ENCODE data around the gene SLC29A2.

The SLC29A2 gene

DNA sequence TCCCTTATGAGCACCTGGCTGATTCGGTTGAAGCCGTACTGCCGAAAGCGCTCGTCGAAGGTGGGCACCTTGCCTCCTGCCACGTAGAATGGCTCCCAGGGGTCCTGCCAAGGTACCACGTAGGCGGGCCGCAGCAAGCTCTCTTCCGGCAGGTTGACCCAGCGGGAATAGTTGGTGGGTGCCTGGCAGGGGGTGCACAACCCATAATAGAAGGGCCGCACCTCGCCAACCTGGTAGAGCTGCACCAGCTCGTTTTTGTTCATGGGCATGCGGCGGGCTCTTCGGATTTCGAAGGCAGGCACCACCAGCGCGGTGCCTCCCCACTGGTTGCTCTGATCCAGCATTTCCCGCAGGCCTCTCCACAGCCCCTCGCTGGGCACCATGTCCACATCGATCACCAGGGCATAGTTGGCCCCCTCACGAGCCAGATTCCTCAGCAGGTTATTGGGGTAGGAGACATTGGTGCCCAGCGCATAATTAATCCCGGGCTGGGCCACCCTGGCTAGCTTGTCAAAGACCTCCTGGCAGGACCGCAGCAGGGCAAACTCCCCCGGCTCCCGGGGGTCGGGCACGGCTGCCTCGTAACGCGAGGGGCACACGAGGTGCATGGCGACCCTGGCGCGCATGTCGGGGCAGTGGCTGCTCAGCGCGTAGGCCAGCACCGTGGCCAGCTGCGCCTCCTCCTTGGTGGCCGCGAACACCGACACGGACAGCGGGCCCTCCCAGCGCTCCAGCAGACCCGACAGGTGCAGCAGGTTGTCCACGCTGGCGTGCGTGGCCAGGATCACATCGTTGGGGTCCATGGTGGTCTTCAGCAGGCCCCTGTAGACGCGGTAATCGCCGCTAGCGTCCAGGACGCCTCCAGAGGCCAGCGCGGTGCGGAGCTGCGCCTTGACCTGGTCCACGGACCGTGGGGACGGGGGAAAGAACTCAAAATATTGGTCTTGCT lies 24.8 kb downstream of the SLC29A2 start:
- DNase-seq, result no peak

DNA sequence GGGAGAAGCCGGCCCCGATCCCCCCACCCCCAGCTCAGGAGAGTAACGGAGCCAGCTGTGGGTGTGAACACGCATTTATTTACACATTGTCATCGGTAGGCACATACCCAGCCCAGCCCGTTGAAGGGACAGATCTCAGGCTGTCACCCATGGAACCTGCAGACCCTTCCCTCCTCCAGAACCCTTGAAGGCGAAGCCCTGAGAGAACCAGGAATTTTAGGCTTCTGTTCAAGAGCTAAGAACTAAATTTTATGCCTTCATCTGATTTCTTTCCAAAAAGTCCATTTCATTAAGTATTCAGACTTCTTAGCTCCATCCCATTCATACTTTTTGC lies 26.3 kb downstream of the SLC29A2 start:
- no peak for DNase-seq

DNA sequence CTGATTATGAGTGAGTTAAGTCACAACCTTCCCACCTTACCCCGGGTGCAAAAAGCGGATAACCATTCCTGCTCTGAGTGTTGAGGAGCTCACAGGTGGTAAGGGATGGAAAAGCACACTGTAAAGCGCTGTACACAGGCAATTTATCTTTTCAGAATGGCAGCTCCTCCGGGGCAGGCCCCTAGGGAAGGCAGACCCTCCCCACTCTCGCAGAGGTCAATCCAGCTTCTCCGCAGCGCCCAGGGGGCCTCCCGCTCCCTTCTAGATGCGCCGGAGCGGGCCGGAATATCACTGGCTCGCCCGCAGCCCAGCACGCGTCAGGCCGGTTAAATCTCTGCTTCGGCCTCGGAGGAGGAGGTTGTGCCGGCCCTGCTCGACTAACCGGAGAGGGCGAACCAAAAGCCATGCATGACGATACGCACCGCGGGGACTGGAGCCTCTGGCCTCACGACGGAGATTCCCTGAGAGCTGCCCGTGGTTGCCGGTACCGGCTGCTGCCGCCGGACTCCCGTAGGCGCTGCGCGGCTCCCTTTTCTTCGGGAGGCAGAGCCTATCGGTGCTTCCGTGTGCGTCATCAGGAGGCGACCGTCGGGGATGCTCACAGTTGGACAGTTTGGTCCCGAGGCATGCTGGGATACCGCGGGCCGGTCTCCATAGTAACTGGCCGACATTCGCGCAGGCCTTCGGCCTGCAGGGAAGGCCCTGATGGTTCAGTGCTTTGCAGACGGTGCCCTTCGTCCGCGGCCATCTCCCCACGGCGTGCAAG lies 26.8 kb downstream of the SLC29A2 start, which contains the start of gene BRMS1:
BRMS1 (minus strand) TSS at position 555 of the 766 bp plus-strand sequence. CDS start 2,870 bp downstream, outside the sequence.
- peak; percentile 40 for DNase-seq

DNA sequence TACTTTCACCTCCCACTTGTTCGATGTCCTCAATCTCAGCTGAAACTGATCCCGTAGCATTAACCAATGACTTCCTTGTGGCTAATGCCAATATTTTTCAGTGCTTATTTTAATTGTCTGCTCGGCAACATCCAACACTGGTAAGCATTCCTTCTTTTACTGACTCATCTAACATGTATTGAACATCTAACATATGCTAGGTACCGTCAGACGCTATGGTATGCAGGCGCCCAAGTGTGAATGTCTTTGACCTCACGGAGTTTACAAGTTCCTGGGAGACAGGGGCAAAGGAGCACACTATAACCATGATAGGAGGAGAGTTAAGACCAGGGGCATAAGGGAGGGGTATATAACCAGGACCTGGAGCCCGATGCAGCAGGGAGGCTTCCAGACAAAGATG lies 28.4 kb downstream of the SLC29A2 start:
- no peak for DNase-seq

DNA sequence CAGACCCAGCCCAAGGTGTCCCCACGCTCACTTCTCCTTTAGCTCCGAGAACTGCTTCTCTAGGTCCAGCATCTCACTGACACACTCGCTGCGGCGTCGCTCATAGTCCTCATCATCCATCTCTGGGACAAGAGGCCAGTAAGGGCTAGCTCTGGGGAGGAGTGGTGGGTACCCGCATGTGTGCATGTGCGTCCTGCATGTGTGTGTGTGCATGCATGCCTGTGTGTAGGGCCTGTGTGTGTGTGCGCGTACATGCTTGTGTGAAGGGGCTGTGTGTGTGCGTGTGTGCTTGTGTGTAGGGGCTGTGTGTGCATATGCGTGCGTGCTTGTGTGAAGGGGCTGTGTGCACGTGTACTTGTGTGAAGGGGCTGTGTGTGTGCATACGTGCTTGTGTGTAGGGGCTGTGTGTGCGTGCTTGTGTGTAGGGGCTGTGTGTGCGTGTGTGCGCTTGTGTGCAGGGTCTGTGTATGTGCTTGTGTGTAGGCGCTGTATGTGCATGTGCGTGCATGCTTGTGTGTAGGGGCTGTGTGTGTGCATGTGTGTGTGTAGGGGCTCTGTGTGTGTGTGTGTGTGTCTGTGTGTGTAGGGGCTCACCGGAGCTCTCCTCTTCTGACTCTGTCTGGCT lies 29.9 kb downstream of the SLC29A2 start:
- DNase-seq, result no peak

DNA sequence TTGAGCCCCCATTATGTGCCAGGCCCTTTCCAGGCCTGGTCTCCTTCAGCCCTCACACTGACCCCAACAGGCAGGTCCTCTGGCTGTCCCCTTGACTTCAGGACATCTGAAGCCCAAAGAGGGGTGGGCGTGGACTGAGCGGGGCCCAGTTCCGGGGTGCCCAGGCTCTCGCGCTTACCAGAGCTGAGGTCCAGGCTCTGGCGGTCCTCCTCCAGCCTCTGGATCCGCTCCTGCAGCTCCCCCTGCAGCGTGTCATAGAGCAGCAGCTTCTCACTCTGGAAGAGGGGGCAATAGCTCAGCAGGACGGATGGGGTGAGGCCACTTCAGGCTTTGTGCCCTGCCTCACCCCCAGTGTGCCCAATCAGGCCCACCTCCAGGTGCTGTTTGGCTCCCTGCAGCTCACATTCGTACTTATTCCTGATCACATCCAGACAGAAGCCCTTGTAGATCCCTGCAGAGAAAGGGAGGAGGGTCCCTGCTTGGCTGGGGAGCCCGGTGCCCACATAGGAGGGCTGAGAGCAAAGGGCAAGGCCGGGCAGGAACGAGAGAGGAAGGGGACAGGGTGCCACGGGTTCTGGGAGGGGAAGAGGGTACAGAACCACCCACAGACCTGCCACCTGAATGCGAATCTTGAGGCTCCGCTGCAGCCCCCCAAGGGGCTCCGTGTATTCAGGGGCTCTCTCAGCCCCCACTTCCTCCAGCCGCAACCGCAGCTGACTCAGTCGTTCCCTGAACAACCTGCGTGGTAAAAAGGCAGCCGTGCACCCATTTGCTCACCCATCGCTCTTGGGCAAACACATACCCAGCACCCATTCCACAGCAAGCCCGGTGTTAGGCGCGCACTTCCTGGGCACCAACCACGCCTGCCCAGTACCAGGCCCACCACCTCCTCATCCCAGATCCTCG lies 30.7 kb downstream of the SLC29A2 start:
- no peak for DNase-seq

DNA sequence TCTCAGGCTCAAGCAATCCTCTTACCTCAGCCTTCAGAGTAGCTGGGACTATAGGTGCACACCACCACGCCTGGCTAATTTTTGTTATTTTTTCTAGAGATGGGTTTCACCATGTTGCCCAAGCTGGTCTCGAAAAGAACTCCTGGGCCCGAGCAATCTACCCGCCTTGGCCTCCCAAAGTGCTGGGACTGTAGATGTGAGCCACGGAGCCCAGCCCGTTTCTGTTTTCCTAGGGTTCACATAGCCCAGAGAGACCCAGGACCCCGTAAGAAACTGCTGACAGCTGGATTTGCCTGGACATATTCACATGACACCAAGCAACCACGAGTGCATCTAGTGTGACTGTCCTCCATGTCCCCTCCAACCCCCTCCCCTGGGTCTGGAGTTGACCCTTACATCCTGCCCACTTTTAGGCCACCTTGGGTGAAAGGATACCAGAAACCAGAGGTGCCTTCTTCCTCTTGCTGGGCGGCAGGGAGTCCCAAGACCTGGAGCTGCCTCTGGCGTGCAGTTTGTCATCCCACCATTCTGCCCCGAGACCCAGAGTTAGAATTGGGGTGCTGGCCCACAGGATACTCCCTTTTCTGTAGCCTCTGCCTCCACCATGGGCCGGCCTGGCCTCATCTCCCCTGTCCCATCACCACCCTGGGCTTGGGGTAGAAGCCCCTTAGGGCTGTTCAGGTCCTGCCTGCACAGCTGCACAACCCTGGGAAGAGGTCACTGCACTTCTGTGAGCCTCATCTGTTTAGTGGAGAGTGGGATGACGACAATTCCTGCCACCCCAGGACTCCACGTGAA lies 31.7 kb downstream of the SLC29A2 start:
- no peak for DNase-seq

DNA sequence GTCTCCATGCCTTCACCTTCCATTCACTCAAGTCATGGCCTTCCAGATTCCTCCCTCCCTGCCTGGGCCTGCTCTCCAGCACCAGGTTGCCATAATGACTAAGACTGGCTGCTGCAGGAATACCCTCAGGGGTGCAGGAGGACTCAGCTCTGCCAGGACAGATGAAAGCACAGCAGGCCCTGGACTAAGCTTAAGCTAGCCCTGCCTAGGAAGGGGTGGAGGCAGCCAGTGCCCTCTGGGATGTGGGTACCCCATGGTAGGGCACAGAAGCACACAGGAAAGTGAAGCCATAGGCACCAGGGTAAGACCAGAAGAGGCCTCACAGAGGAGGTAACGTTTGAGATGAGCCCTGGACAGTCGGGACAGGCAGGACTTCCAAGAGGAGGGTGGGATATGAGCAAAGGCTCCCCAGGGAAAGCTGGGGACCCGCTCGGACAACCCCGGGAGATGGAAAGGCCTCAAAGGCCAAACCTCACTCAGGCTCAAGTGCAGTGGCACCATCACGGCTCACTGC lies 32.3 kb downstream of the SLC29A2 start:
- DNase-seq, result no peak

DNA sequence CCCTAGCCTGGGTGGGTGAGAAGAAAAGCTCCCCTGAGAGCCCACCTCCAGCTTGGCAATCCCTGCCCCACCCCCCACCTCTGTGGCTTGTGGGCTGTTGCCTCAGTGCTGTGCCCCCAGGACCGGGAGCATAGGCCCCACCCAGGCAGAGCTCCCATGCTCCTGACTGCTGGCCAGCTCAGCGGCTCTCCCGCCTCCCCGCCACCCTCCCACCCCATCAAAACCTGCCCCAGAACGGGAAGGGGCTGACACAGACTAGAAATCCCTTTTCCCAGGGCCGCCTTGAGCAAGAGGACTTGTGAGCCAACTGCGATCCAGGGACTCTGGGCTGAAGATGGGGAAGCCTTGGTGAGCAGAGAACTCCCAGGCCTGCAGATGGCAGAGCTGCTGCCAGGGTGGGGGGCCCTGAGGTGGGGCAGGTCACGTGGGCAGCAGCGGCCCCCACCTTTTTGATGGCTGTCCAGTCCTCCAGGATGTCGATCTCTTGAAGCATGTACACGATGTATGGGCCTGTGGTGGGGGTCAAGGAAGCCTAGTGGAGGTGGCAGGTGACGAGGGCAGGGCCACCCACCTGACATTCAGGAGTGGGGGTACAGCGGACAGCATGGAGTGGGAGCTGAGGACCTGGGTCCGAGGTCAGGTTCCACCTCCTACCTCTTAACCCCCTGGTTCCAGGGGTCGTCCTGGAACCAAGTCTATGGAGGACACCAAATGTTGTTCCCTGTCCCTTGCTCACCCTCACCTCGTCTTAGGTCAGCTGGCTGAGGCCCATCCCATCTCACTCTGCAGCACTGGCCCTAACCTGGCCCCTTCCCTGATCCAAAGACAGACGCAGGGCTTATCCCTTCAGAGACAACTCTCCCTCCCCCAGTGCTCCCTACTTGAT lies 33.0 kb downstream of the SLC29A2 start:
- DNase-seq, result no peak

DNA sequence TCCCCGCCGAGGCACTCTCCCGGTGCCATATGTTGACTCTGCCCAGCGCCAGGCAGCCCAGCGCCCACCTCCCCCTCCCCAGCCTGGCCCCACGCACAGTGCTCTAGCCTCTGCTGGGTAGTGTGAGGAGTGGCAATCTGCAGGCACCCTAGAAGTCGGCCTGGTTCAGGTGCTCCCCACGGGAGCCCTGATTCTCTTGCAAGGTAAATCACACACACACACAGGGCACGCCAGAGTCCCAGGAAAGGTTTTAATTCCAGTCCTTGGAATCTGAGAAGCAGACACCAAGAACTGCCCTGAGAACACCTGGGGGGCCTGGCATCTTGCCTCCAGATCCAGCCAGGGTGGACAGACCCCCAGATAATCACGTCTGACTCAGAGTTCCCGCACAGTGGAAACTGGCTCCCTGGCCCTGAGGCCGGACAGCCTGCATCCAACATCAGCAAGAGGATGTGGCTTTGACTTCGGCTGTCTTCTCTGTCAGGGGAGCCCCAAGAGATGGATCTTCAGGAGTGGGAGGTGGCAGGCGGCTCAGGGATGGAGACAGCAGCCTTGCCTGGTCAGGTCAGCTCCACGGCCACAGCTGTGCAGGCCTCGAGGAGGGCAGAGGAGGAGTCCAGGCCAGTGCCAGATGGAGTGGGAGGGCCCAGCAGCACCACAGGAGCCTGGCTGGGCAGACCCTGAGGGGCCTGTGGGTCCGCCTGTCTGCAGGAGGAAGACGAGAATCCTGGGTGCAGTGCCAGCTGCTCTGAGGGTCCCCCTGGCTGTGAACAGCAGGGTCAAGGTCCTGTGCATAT lies 34.3 kb downstream of the SLC29A2 start:
- DNase-seq, result no peak

DNA sequence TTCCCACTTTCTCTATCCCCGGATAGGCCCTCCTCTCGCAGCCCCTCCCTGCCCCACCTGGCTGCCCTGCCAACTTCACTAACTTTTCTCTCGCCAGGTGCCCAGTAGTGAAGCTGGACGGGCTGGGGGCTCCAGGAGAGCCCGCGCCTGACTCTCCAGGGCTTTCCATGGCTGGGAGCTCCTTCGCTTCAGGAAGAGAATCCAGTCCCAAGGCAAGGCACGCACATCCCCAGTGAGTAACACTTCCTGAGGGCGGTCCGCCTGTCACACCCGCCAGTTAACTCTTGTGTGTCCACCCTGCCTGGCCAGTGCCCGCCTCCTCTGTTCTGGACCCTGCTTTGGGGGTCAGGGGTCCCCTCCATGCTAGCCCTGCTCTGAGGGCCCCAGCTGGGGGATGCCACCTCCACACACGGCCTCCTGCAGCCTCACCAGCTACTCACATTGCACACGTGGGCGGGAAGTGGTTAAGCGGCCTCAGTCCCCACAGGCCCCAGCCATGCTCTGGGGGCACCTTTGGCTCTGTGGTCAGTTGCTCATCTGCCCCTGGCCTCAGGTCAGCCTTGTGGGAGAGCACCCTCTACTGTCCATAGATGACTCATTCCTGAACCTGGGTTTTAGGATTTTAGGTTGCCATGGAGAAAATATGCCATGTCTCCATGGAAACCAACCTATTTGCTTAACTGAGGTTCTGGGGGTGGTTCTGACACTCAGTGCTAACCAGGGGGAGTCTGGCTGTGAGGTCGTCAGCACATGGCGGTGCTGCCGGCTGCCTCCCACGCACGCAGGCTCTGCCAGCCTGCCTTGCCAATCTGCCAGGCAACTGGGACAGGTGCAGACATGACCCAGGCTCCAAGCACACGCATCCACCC lies 35.1 kb downstream of the SLC29A2 start, which contains the start of gene RIN1:
RIN1 (minus strand) TSS at position 201 of the 869 bp plus-strand sequence; CDS start at position 169, 32 bp downstream.
- no peak for DNase-seq

DNA sequence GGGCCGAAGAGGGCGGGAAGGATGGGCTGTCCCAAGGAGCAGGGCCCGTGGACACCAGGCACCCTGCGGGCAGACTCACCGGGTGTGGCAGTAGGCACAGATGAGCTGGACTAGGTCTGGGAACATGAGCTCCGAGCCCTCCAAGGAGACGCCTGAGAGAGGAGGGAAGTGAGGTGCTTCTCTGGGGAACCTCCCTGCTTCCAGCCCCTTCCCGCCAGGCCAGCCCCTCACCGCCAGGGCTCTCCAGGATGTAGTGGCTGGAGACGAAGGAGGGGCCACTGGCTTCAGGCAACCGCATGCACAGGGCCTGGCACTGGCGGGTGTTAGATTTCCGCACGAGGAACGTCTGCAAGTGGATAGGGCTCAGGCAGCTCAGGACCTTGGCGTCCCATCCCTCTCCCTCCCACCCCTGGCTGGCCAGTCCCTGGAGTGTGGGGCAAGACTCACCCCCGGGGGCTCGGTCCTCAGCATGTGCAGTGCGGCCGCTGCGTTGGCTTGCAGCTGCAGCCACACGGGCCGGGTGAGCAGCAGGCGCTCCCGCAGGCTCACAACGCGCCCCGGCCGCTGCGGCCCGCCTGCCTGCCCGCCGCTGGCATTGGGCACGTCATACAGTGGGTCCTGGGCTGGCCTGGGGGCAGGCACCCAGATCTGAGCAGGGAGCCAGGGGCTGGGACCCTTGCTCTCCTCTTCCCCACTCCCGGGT lies 35.9 kb downstream of the SLC29A2 start:
- no peak for DNase-seq

DNA sequence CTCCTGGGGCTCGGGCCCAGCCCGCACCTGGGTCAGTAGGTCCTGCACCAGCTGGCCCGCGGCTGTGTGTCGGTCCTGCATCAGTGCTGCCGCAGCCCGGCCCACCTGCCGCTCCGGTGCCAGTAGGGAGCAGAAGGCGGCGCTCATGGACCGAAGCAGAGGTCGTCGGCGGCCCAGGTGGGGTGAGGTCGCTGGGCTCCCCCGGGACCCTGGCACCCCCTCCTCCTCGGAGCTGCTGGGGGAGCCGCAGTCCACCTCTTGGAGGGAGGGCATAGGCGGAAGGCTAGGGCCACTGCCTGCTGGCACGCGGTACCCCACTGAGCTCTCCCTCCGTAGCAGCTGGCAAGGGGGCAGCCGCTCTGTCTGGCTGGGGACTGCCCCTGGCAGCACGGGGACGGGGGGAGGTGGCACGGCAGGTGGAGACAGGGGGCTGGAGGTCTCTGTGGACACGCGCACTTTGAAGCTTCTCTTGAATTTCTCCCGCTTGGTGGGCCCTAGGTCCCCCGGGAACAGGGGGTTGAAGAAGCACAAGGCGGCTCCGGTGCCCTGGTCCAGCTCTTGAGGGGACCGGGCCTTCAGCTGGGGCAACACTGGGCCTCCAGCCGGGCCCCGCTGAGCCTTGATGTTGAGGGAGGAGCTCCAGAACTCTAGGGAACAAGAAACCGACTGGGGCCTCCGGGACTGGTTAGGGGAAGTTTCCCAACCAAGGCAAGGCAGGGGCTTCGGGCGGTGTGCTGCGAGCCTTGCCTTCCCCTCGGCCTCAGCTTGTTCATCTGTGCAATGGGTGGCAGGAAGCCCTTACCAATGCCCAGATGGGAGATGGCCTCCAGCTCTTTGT lies 36.7 kb downstream of the SLC29A2 start:
- DNase-seq, result no peak

DNA sequence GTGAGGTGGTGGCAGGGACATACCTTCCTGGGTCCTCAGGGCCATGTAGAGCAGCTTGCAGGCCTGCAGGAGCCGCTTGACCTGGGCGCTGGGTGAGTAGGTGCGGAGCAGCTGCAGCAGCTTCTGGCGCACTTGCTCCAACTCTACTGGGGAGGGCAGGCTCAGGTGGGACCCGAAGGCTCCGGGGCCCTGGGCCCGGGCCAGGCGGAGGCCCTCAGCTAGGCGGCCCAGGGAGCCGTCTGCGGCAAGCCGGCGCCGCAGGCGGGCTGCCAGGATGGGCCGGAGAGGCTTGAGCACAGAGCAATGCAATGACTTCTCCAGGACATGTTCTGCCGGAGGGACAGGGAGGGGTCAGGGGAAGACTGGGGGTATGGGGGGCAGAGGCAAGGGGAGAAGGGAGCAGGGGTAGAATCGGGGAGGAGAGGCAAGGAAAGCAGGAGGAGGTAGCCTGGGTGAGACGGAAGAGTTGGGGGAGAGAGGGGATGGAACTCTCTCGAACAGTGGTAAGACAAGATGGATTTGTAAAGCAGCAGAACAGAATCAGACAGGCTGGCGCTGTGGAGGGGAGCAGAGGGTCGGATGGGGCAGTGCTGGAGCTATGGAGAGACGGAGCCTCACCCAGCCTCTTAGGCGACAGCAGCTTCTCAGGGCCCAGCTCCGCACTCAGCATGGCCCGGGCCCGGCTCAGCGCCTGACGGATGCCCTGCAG lies 37.5 kb downstream of the SLC29A2 start:
- DNase-seq, result no peak

DNA sequence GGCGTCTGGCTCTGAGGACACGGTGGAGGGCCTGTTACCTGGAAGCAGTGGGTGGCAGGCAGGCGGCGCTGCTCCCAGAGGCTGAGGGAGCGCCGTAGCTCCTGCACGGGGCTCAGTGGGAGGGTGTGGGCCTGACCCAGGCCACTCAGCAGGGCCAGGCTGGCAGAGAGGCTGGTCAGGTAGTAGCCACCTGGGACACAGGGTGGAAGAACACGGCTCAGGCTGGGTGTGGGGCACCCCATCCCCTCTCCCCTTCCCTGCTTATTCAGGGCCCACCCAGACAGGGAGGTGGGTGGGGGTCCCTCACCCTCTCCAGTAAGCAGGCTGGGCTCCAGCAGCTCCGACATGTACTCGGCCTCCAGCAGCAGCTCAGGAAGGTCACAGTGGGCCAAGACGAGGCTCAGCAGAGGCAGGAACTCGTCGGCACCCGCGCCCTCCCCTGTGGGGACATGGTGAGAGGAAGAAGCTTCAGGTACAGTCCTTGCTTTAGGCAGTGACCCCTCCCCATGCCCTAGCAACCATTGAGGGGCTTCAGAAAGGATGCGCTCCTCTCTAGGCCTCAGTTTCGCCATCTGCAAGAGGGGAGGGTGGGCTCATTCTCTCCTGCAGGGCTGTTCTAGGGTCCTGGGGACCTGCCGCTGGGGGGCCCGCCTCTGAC lies 38.2 kb downstream of the SLC29A2 start:
- DNase-seq, result no peak

Measured in NCI-H2029 treated with DMSO at 0.1 percent for 48 hours (cell line).